ENCODE data around the gene RNASE3. TPM values are rescaled to one million over a fixed set of nuclear protein-coding genes. Genes with fewer than 3 reads are reported as not detected.
"Not testable (repeated sequence)": the region's sequence is repeated elsewhere in the genome, so short reads cannot be mapped to it uniquely, and the experiment has no call there.

Gene RNASE3
- 0.52 TPM for total RNA-seq

DNA sequence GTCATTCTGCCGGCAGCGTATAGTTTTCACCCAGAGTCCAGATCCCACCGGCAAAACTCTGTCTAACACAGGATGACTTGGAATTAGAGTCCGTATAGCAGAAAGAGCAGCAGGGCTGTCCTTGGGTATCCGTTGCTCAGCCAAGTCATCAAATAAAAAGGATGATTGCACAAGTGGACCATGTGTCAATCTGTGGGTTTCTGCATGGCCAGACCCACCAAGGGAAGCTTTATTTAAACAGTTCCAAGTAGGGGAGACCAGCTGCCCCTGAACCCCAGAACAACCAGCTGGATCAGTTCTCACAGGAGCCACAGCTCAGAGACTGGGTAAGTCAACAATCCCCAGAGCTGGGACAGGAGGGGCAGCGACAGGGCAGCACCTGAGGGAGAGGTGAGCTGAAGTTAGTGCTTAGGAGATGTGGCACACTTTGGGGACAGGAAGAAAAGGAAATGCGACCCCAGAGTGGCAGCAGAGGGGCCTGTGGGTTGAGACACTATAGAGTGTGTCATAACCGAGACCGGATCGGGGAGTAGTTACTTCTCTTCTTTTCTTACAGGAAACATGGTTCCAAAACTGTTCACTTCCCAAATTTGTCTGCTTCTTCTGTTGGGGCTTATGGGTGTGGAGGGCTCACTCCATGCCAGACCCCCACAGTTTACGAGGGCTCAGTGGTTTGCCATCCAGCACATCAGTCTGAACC lies at the start of gene RNASE3:
Gene RNASE3, plus strand, starts transcription at position 260 of the 700 bp plus-strand sequence. Its CDS starts 302 bp downstream, at position 562.
- not testable (repeated sequence) for DNase-seq (ENCODE audit: low spot score)

DNA sequence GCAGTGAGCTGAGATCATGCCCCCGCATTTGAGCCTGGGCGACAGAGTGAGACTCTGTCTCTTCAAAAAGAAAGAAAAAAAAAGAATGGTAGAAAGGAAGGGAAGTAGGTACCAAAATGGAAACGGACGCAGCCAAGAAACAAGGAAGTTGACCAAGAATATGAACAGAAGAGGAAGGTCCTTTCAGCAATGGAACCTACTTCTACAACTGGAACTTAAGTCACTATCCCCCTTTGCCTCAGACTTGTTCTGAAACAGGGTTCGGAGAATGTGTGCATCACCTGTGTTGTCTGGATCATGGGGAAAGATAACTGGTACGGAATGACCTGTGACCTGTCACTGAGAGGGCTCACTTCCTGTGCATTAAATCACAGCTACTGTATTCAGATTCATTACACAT lies 44.6 kb upstream of the RNASE3 start:
- no peak for DNase-seq (ENCODE audit: low spot score)

DNA sequence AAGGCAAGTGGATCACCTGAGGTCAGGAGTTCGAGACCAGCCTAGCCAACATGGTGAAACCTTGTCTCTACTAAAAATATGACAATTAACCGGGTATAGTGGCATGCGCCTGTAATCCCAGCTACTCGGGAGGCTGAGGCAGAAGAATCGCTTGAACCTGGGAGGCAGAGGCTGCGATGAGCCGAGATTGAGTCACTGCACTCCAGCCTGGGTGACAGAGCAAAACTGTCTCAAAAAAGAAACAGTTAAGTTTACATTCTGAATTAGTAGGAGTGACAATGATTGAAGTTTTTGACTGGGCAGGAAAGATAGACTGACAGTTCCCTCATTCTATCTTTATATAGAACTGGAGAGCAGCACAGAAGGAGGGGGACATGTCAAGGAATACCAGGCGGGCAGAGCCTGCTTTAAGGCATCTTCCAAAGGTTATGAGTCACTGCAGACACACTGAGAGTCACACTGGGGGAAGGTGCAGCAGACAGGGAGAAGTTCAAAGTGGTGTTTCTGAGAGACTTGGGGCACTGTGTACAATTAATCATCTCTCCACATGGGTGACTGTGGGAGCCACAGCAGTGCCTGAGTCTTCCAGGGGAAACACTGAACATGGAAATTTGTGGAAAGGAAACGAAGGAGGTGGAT lies 42.8 kb upstream of the RNASE3 start:
- no peak for DNase-seq (ENCODE audit: low spot score)

DNA sequence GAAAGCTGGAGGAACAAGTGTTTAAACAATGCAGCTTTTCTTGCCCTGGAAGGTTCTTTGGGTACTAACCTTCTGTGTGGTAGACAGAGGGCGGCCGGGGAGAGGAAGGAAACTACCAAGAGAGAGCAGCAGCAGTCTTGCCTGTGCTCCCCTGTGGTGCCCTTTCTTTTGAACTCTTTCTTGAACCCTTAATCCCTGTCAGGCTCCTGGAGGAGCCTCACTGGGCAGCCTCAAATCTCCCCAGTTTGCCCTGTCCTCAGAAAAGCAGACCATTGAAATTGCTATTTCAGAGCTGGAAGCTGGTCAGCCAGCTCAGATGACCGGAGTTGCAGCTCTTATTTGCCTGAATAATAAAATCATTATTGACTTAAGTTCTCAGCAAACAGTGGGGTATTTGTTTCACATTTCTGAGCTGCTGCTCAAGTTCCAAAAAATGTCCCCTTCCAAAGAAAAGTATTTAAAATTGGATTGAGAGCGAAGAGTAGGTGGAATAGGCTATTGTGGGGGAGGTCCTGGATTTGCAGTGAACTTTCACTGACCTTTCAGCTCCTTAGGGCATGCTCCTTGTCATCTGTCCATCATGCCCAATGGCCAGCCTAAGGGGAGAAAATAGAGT lies 42.1 kb upstream of the RNASE3 start:
- no peak for DNase-seq (ENCODE audit: low spot score)

DNA sequence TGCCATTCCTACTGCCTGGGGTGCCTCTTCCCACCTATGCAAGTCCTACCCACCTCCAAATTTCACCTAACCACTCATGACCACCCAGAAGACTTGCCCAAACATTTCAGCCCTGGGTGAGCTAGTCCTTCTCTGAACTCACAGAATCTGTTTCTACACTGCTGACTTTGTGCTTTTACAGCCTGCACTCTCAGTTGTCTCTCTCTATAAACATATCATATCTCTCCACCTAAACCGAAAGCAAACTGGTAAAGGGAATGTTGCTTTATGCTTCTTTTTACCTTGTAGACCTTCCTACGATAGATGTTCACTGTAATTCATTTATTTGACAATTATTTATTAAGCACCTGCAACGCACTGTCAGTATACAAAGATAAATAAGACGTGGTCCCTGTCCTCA lies 38.1 kb upstream of the RNASE3 start:
- DNase-seq (ENCODE audit: low spot score): no peak

DNA sequence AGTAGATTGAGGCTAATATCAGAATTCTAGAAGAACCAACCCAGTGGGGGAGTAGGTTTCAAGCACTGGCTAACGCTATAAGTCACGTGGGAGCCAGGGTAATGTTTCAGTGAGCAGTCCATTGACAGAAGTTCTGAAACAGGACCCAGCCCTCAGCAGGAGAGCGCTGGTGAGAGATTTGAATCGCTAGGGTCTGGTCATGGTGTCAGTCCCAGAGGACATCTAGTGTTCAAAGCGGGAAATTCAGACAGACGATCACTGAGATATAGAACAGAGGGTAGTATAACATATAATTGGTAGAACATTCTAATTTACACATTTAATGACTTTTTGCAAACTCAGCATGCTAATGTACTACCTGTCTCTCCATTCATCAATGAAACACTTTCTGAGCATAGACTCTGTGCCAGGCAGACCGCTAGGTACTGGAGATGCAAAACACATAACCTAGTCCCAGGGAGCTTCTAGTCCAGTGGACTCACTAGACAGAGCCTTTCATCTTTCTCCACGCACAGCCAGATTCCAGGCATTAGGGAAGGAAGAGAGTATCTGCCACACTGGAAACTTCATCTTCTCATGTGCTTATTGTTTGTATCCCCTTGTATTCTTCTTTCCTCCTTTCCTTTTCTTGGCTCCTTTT lies 35.4 kb upstream of the RNASE3 start:
- peak; percentile 66 for DNase-seq (ENCODE audit: low spot score)

DNA sequence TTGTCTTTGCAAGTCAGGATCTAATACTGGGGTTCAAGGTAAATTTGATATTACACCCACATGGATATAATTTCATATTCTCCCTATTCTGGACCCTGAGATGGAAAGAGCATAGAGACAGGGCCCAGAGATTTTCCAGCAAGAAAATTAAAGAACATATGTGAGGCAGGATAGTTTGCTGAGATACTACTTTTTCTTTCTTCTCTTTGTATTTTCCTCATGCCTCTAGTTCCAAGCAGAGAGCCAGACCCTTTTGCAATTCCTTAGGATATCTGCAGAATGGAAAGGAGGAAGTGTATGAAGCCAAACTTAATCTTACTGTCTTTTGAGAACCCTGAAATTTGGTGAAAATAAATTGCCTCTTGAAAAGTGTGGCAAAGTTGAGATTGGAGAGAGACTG lies 34.0 kb upstream of the RNASE3 start:
- DNase-seq (ENCODE audit: low spot score): no peak

DNA sequence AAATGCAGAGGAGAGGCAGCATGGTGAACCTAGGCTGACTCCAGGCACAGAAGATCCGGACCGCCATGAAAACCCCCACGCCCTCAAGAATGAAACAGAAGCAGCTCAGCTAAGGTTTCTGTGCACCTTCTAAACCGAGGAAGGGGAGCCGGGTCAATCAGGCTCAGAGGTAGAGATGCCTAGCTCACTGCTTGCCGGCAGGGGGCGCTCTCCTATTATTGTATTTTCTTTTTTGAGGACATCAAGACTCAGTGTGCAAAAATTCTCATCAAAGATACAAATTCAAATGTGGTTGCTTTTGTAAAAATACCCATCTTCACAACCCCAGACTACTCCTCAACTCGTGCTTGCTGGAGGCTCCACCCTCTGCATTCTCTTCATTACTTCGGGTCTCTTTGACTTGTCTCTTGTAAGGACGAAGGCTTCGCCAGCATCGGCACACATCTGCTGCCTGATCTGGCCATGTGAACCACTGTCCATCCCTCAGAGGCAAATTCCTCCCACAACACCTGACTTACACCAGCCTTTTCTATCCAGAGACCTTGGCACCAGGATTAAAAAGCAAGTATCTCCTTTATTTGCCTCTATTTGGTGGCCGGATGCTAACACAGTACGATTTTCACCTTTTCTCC lies 33.4 kb upstream of the RNASE3 start:
- peak; percentile 67 for DNase-seq (ENCODE audit: low spot score)

DNA sequence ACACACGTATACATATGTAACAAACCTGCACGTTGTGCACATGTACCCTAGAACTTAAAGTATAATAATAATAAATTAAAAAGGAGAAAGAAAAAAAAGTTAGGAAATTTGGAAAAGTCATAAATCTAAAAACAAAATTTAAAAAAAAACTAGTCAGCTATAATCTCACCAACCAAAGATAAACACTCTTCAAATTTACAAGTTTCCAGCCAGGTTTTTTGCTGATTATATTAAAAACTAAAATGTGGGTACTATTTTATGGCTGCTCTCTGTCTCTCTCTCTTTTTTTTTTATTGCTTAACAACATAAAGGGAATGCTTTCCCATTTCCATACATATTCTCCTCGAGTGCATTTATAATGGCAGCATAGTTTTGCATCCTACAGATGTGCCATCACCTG lies 25.0 kb upstream of the RNASE3 start:
- no peak for DNase-seq (ENCODE audit: low spot score)

DNA sequence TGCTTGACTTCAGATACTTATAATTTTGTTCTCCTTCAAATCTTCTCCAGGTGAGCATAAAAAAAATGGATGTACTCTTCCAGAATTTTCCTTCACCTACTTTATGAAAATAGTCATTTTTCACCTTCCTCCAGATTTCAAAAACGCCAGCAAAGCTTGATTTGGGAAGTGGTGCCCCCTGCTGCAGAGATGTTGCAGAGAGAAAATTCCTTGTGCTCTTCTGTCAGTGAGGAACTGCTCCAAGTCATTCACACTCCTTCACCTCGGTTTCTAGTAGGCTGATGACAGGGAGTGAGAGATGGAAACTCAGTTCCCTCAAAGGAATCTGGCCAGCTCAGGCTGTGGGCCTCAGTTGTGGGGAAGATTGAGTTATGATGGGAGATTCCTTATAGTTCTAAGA lies 24.2 kb upstream of the RNASE3 start:
- no peak for DNase-seq (ENCODE audit: low spot score)

DNA sequence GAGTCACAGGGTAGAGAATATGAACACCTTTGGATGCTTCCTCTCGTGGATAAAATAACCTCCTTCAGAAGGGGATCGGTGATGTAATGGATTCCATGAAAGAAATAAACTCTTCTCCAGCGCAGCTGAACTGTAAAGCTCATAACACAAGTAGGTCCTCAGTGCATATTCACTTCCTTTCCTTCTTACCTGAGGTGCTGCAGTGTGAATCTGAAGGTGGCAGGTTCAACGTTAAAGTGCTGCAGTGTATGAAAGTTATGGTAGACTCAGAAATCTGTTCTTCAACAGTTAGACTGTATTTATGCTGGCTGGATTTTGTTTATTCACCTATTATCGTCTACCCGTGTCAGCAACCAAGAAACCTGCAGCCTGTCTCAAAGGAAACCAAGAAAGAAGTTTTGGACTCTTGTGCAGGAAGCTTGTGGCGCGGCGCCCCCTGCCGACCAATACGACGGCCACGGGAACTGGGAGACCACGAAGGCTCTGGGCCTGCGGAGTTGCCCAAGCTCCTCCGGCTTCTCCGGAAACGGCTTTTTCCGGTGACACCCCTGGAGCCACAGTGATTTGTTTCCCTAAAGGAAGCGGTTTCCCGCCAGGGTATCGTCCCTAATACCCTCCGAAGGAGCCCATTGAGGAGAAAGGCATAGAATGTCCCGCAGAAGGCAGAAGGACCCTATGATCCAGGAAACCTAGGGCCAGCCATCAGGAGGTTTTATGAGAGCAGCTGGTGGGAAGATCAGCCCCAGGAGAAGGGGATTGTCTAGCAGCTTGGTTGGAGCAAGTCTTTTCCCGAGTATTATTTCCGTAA lies 17.6 kb upstream of the RNASE3 start:
- peak; percentile 79 for DNase-seq (ENCODE audit: low spot score)

DNA sequence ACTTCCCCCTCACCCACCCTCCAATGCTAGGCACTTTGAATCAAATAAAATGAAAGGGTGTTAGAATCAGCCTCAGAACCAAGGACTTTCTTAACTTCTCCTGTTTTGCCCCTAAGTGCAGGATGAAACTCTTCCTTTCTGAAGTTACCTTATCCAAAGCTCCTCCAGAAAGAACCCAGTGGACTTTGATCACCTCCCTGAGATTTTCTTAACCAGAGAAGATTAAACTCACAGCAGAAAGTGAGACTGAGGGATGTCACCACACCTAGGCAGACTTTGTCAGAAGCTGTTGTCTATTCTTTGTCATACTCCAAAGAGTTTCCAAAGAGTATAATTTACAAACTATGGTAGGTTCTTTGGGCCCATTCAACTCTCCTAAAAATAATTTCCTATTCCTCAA lies 14.2 kb upstream of the RNASE3 start:
- no peak for DNase-seq (ENCODE audit: low spot score)

DNA sequence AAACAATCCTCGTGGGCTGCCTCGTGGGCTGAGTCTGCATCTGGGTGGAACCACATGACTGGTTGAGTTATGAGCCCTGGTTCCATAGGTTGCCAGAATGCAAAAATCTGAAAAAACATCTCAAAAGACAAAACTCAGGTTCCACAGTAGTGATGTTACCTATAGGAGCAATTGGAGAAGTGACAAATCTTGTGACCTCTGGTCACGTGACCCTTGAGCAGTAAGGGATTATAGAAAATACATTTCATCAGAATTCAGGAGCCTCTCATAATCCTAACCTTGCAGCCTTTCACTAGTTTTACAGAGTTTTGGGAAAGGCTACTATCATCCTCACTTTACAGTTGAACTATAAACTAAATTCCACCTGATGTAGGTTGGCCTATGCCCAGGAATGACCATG lies 12.5 kb upstream of the RNASE3 start:
- no peak for DNase-seq (ENCODE audit: low spot score)

DNA sequence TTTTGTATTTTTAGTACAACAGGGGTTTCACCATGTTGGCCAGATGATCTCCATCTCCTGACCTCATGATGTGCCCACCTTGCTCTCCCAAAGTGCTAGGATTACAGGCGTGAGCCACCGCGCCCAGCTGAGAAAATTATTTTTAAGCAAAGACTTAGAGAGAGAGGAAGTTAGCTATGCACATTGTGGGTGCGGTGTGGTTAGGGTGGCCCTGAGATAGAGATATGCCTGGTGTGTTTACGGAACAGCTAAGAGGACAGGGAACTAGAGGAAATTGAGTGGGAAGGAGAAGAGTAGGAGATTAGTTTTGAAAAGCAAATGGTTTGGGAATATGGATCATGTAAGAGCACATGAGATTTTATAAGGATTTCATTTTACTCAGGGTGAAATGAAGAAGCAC lies 10.0 kb upstream of the RNASE3 start:
- DNase-seq (ENCODE audit: low spot score): not testable (repeated sequence)

DNA sequence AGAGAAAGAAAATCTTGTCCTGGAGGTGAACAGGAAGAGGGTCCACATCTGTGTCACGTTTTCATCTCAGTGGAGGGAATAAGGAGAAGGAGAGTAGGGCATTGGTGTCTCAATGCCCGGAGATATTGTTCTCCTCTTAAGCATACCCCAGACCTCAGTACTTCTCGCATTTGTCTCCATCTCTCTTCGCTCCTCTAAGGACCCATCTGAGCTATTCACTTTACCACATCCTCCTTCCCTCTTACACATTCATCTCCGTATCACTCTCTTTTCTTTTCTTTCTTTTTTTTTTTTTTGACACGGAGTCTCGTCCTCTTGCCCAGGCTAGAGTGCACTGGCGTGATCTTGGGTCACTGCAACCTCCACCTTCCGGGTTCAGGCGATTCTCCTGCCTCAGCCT lies 8.4 kb upstream of the RNASE3 start:
- DNase-seq (ENCODE audit: low spot score): not testable (repeated sequence)

DNA sequence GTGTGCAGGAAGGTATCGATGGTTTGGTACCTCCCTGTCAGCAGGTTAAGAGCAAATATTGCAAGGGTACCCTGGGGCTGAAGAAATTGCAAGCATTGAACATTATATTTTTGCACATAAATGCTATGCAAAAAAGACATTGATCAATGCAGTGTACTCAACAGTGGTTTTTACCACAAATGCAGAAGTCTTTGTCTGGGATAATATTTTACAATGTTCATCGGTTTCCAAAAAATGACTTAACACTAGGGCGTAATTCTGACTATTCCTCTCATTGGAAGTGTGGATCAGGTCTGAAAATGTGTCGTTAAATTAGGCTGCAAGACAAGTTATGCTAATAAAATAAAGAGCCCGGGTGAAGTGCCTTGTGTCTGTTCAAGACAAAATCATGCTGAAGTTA lies 2.8 kb upstream of the RNASE3 start:
- DNase-seq (ENCODE audit: low spot score): not testable (repeated sequence)

DNA sequence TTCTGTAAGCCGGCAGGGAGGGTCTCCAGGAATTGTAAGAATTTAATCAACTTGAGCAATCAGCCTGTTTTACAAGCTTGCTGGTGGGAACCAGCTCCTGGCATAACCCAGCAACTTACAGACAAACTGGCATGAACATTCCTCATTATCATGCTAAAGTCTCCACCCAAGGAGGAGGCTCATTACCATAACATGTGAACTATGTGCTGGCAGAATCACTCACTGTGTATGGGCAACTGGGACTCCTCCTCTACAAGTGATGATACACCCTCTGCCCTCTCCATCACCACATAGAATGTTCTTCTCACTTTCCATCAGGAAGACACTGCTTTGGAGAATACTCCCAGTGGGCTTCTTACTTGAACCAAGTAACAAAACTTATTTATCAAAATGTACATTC lies 4.1 kb downstream of the RNASE3 start:
- not testable (repeated sequence) for DNase-seq (ENCODE audit: low spot score)

DNA sequence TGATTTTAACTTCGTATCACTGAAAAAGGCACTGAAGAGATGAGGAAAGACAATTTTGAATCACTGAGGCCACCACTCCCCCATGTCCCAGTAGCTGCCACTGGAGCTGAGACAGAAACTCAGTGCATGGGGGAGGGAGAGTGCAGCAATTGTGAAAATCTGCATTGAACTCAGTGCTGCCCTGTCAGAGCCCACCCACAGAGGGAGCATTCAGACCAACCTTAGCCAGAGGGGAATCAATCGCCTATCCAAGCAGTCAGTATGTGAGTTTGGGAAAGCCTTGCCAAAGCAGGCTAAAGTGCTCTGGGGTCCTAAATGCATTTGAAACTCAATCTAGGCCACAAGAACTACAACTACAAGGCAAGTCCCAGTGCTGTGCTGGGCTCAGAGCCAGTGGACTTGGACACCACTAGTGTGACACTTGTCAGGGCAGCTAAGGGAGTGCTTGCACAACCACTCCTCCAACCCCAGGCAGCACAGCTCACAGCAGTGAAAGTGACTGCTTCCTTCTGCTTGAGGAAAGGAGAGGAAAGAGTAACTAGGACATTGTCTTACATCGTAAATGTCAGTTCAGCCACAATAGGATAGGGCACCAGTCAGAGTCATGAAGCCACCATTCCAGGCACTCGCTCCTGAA lies 13.3 kb downstream of the RNASE3 start:
- no peak for DNase-seq (ENCODE audit: low spot score)

DNA sequence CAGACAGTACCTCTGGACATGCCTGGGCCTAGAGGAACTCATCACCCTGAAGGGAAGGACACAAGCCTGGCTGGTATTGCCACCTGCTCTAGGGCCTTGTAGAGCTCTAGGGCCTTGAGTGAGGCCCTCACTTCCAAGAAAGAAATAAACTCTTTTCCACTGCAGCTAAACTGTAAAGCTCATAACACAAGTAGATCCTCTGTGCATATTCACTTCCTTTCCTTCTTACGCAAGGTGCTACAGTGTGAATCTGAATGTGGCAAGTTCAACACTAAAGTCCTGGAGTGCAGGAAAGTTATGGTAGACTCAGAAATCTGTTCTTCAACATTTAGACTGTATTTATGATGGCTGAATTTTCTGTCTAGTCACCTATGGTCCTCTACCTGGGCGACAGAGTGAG lies 14.5 kb downstream of the RNASE3 start:
- DNase-seq (ENCODE audit: low spot score): no peak

DNA sequence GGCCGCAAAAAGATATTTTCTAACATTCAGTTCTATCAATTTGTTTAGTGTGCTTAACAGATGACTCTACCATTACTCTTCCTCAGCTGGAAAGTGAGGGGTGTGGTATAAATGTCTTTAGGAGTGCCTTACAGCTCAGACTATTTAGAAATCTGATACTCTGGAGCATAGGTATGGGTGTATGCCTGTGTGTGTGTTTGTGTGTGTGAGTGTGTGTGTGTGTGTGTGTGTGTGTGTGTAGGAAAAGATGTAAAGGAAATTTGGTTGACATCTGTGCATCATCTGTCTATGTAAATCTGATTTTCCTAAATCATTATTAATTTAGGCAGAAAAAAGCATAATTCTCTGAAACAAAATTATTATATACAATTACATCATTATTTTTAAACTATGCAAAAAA lies 16.0 kb downstream of the RNASE3 start:
- DNase-seq (ENCODE audit: low spot score): no peak

DNA sequence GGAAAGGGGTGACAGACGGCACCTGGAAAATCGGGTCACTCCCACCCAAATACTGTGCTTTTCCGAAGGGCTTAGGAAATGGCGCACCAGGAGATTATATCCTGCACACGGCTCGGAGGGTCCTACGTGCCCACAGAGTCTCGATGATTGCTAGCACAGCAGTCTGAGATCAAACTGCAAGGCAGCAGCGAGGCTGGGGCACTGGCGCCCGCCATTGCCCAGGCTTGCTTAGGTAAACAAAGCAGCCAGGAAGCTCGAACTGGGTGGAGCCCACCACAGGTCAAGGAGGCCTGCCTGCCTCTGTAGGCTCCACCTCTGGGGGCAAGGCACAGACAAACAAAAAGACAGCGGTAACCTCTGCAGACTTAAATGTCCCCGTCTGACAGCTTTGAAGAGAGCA lies 19.6 kb downstream of the RNASE3 start:
- not testable (repeated sequence) for DNase-seq (ENCODE audit: low spot score)
